Measurements from ENCODE around the gene VPS52. TPM values are rescaled to one million over a fixed set of nuclear protein-coding genes. Genes with fewer than 3 reads are reported as not detected.
A peak's percentile ranks its signal among the peaks of the same experiment; 100 is the strongest.

The VPS52 gene
- total RNA-seq, 1 donor from 2014 or later: 32.3 TPM

- Histone ChIP-seq H3K36me3 (ENCODE audit: control insufficient read depth, insufficient read depth, low read length) (no peaks in the 10 kb centered on the region), H3K4me3 (ENCODE audit: low read depth, low read length) (no peak overlapping the region), H3K27me3 (ENCODE audit: control insufficient read depth, insufficient read depth, low read length) (no peaks in the 10 kb centered on the region)
- no peak for DNase-seq (ENCODE audit: low read depth)
- TF ChIP-seq CTCF (IDR thresholded peaks at IDR 0.05; ENCODE audit: insufficient read depth, low read length, poor library complexity, severe bottlenecking): no peak
These were observed 34.7 kb upstream of the VPS52 start for GRCh38 chr6:33306356-33306755.

GRCh38 chr6:33305052-33305451, 33.4 kb upstream of the VPS52 start:
- no peak for TF ChIP-seq CTCF (IDR thresholded peaks at IDR 0.05; ENCODE audit: insufficient read depth, low read length, poor library complexity, severe bottlenecking)
- Histone ChIP-seq H3K36me3 (ENCODE audit: control insufficient read depth, insufficient read depth, low read length) (no peaks in the 10 kb centered on the region), H3K27me3 (ENCODE audit: control insufficient read depth, insufficient read depth, low read length) (no peaks in the 10 kb centered on the region), H3K4me3 (ENCODE audit: low read depth, low read length) (no peak overlapping the region)
- no peak for DNase-seq (ENCODE audit: low read depth)

GRCh38 chr6:33304216-33304615, 32.5 kb upstream of the VPS52 start:
- TF ChIP-seq CTCF (IDR thresholded peaks at IDR 0.05; ENCODE audit: insufficient read depth, low read length, poor library complexity, severe bottlenecking): no peak
- Histone ChIP-seq H3K27me3 (ENCODE audit: control insufficient read depth, insufficient read depth, low read length) (no peaks in the 10 kb centered on the region), H3K4me3 (ENCODE audit: low read depth, low read length) (no peak overlapping the region), H3K36me3 (ENCODE audit: control insufficient read depth, insufficient read depth, low read length) (no peaks in the 10 kb centered on the region)
- DNase-seq (ENCODE audit: low read depth): no peak

- TF ChIP-seq CTCF (IDR thresholded peaks at IDR 0.05; ENCODE audit: insufficient read depth, low read length, poor library complexity, severe bottlenecking): no peak
- no peak for DNase-seq (ENCODE audit: low read depth)
- Histone ChIP-seq H3K27me3 (ENCODE audit: control insufficient read depth, insufficient read depth, low read length) (no peaks in the 10 kb centered on the region), H3K4me3 (ENCODE audit: low read depth, low read length) (no peak overlapping the region), H3K36me3 (ENCODE audit: control insufficient read depth, insufficient read depth, low read length) (no peaks in the 10 kb centered on the region)
These were observed 30.2 kb upstream of the VPS52 start for GRCh38 chr6:33301877-33302276.

- no peak for DNase-seq (ENCODE audit: low read depth)
- H3K36me3 ChIP-seq (ENCODE audit: control insufficient read depth, insufficient read depth, low read length): peaks cover 1% of the 10 kb centered on the region
- peak; percentile 86 for TF ChIP-seq CTCF (IDR thresholded peaks at IDR 0.05; ENCODE audit: insufficient read depth, low read length, poor library complexity, severe bottlenecking)
- no peaks in the 10 kb centered on the region for H3K27me3 ChIP-seq (ENCODE audit: control insufficient read depth, insufficient read depth, low read length)
- peak overlapping the region; percentile 82 for H3K4me3 ChIP-seq (ENCODE audit: low read depth, low read length)
These were observed 27.7 kb upstream of the VPS52 start for GRCh38 chr6:33299237-33299944.

GRCh38 chr6:33298773-33299236, 27.1 kb upstream of the VPS52 start, which contains the start of gene RGL2:
TSS of gene RGL2 (minus strand) at chr6:33298942. CDS start at chr6:33298610, 332 bp downstream.
- H3K4me3 ChIP-seq (ENCODE audit: low read depth, low read length): peak within 1 kb of the TSS; percentile 82
- H3K27me3 ChIP-seq (ENCODE audit: control insufficient read depth, insufficient read depth, low read length): no peaks in the 10 kb centered on the region
- no peak for TF ChIP-seq CTCF (IDR thresholded peaks at IDR 0.05; ENCODE audit: insufficient read depth, low read length, poor library complexity, severe bottlenecking)
- no peak for DNase-seq (ENCODE audit: low read depth)
- H3K36me3 ChIP-seq (ENCODE audit: control insufficient read depth, insufficient read depth, low read length): peaks cover 1% of the 10 kb centered on the region

Data from kidney epithelial cell (primary cell).